Adipocyte (in vitro differentiated cells): ENCODE data around the gene ZC2HC1B.

Experiments
- DNase-seq: peaks from one replicate; pipeline ENCODE4 v3.0.0-alpha.2; 2015; ENCODE audit warnings: low read depth
- H3K27me3 ChIP-seq: replicated peaks from 2 replicates; pipeline ENCODE4 v1.7.0; 2013; ENCODE audit warnings: mild to moderate bottlenecking, low read length, moderate library complexity; ENCODE audit not compliant: control insufficient read depth, insufficient read depth
- H3K36me3 ChIP-seq: 2 replicates; pipeline ENCODE4 v1.7.0; 2013; ENCODE audit warnings: low read length, mild to moderate bottlenecking, moderate library complexity; ENCODE audit not compliant: control insufficient read depth, insufficient read depth, severe bottlenecking
- H3K4me1 ChIP-seq: 2 replicates; pipeline ENCODE4 v1.7.0; 2013; ENCODE audit warnings: mild to moderate bottlenecking, low read length, moderate library complexity; ENCODE audit not compliant: control insufficient read depth, insufficient read depth
- H3K4me3 ChIP-seq: 2 replicates; pipeline ENCODE4 v1.7.0; 2013; ENCODE audit warnings: mild to moderate bottlenecking, low read length, moderate library complexity
- H3K9ac ChIP-seq: 2 replicates; pipeline ENCODE4 v1.7.0; 2013; ENCODE audit warnings: mild to moderate bottlenecking, low read length, moderate library complexity
- H3K9me3 ChIP-seq: 2 replicates; pipeline ENCODE4 v1.7.0; 2013; ENCODE audit warnings: mild to moderate bottlenecking, low read length, moderate library complexity; ENCODE audit not compliant: control insufficient read depth

Gene ZC2HC1B

GRCh38 chr6:143934867-143935266 lies 70.6 kb downstream of the ZC2HC1B start:
- H3K4me1 ChIP-seq: peaks cover 6% of the 10 kb centered on the region
- H3K36me3 ChIP-seq: no peaks in the 10 kb centered on the region
- H3K27me3 ChIP-seq: no peaks in the 10 kb centered on the region
- DNase-seq: no peak
- no peak overlapping the region for H3K9ac ChIP-seq
- no peaks in the 10 kb centered on the region for H3K9me3 ChIP-seq
- no peak overlapping the region for H3K4me3 ChIP-seq

DNA sequence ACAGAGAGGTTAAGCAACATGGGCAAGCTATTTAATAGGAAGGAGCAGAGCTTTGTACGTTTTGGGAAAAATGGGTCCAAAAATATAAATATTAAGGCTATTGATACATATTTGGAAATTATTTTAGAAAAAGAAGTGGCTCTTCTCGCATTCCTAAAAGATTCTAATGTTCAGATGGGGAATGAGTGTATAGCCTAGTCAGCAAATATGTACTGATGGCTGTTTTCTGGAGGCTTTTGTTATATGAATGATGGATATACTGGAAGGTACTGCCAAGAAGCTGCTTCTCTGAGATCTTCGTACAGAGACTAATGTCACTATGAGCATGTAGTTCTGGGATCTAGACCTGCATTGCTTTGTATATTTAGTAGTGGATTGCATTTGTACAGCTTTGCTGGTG lies 72.1 kb downstream of the ZC2HC1B start:
- no peak for DNase-seq
- H3K27me3 ChIP-seq: no peaks in the 10 kb centered on the region
- no peak overlapping the region for H3K9ac ChIP-seq
- peaks cover 6% of the 10 kb centered on the region for H3K4me1 ChIP-seq
- H3K4me3 ChIP-seq: no peak overlapping the region
- H3K9me3 ChIP-seq: no peaks in the 10 kb centered on the region
- H3K36me3 ChIP-seq: no peaks in the 10 kb centered on the region

DNA sequence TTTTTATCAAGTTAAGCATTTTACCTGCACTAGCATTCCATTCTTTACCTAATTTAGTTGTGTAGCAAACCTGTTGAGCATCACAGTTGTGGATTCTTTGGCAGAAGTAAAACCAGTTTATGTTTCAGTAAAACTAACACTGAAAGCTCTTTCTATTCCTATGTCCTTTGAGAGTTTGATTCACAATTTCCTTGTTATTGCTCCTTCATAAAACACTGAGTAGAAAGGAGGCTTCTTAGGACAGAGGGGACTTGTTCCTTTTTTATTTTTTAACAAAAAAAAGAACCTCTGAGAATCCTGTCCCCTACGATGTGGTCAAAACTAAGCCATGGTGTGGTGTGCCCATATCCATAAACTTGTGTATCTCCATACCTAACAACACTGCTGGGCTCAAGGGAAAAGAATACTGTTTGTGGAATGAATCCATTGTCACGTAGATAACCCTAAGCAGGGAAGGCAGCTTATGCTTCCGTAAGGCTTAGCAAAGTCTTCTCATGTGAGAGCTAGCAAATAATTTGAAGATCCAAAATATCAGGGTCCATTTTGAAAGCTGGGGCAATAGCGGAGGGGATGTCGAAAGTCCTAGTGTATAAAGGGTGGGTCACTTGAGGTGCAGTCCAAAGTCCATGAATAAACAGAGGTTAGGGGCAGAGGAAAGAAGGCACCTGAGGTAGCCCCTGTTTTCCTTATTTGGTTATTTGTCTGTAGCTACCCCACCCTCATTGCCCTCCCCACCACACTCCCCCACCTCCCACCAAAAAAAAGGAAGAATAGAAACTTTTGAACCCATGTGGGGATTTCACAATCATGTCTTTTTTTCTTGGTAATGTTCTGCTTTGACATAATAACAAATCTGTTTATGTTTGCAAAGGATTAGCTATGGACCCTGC lies 72.7 kb downstream of the ZC2HC1B start:
- Histone ChIP-seq H3K4me3 (no peak overlapping the region), H3K36me3 (peaks cover 4% of the 10 kb centered on the region), H3K4me1 (peaks cover 6% of the 10 kb centered on the region), H3K27me3 (no peaks in the 10 kb centered on the region), H3K9ac (no peak overlapping the region), H3K9me3 (no peaks in the 10 kb centered on the region)
- DNase-seq: peak; percentile 39

GRCh38 chr6:143937668-143937970 lies 73.3 kb downstream of the ZC2HC1B start:
- DNase-seq: peak; percentile 36
- H3K9me3 ChIP-seq: no peaks in the 10 kb centered on the region
- peaks cover 4% of the 10 kb centered on the region for H3K36me3 ChIP-seq
- H3K9ac ChIP-seq: no peak overlapping the region
- H3K4me1 ChIP-seq: peaks cover 6% of the 10 kb centered on the region
- H3K4me3 ChIP-seq: no peak overlapping the region
- no peaks in the 10 kb centered on the region for H3K27me3 ChIP-seq

DNA sequence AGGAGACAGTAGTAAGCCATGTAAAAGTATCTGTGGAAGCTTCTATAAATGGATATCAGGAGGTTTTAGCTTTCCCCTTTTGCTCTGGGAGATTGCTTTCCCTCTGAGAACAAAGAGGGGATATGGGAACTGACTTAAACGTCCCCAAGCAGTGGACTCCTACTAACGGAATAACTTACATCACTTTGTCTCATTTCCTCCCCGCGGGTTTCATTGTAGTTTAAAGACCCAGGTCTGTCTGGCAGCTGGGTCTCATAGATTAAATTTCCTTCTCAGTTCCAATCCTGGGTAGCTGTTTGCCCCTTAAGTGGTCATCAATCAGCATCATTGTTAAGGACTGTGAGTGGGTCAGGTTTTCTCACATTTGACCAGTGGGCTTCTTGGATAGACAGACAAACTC lies 75.1 kb downstream of the ZC2HC1B start:
- Histone ChIP-seq H3K9me3 (no peaks in the 10 kb centered on the region), H3K9ac (no peak overlapping the region), H3K4me1 (peaks cover 6% of the 10 kb centered on the region), H3K36me3 (peaks cover 4% of the 10 kb centered on the region), H3K4me3 (no peak overlapping the region), H3K27me3 (no peaks in the 10 kb centered on the region)
- DNase-seq: no peak

DNA sequence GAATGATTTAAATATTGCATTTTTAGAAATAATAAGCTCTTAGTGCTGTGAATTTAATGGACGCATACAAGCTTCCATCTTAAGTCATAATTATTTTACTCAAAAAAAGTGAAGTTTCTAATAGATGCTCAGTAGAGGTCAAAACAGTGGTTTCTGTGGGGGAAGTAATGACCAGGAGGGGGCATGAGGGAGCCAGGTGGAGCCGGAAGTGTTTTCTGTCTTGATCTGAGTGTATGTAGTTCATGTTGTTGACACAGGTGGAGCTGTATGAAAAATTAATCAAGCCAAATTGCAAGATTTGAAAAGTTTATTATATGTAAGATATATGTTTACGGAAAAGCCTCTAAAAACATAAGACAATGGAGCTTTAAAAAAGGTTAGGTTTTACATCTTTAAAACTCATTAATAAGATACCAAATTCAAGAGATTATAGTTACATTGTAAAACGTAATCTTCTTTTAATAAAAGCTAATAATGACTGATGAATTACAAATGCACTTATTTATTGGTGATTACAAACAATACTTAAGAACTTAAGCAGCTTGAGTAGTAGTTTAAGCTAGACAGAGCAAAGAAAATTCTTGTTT lies 75.8 kb downstream of the ZC2HC1B start:
- Histone ChIP-seq H3K4me1 (peaks cover 6% of the 10 kb centered on the region), H3K9ac (no peak overlapping the region), H3K9me3 (no peaks in the 10 kb centered on the region), H3K27me3 (no peaks in the 10 kb centered on the region), H3K36me3 (peaks cover 4% of the 10 kb centered on the region), H3K4me3 (no peak overlapping the region)
- DNase-seq: peak; percentile 33

DNA sequence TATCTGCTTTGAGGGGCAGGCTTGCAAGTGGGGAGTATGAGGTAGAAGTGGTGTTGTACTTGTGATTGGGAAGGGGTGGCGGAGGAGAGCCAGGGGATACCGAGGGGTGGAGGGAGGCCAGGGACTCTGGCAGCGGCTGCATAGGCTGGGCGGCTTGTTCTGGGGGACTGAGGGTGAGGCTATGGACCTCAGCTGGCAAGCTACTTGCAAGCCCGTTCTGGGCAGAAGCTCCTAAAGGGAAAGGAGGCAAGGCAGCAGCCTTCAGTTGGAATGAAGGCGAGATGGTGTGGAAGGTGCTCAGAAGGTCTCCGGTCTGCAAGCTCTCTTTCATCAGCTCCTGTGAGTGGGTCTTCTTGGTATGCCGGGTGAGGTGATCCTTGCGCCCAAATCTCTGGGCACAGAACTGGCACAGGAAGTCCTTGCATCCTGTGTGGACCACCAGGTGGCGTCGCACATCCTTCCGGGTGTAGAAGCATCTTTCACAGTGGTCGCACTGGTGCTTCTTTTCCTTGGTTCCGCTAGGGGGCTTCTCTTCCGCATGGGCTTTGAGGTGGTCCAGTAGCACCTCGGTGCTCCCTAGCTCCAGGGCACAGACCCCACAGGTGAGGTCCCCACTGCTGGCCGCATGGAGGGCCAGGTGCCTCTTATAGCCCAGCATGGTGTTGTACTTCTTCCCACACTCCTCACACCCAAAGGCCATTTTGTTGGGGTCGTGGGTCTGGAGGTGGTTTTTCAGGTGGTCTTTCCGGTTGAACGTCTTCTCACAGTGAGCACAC lies 77.8 kb downstream of the ZC2HC1B start:
- Histone ChIP-seq H3K36me3 (peaks cover 19% of the 10 kb centered on the region), H3K9ac (no peak overlapping the region), H3K4me3 (no peak overlapping the region), H3K9me3 (no peaks in the 10 kb centered on the region), H3K27me3 (no peaks in the 10 kb centered on the region), H3K4me1 (peaks cover 6% of the 10 kb centered on the region)
- DNase-seq: peak; percentile 45

- Histone ChIP-seq H3K4me3 (no peak overlapping the region), H3K9ac (no peak overlapping the region), H3K36me3 (peaks cover 65% of the 10 kb centered on the region), H3K27me3 (no peaks in the 10 kb centered on the region), H3K4me1 (no peaks in the 10 kb centered on the region), H3K9me3 (no peaks in the 10 kb centered on the region)
- no peak for DNase-seq
Measured at GRCh38 chr6:143948208-143948607, 83.9 kb downstream of the ZC2HC1B start.

- peaks cover 65% of the 10 kb centered on the region for H3K36me3 ChIP-seq
- no peak for DNase-seq
- no peaks in the 10 kb centered on the region for H3K27me3 ChIP-seq
- no peak overlapping the region for H3K9ac ChIP-seq
- H3K9me3 ChIP-seq: no peaks in the 10 kb centered on the region
- no peaks in the 10 kb centered on the region for H3K4me1 ChIP-seq
- no peak overlapping the region for H3K4me3 ChIP-seq
Measured at GRCh38 chr6:143949535-143949934, 85.3 kb downstream of the ZC2HC1B start.

GRCh38 chr6:143949962-143950361 lies 85.7 kb downstream of the ZC2HC1B start:
- no peaks in the 10 kb centered on the region for H3K4me1 ChIP-seq
- peaks cover 66% of the 10 kb centered on the region for H3K36me3 ChIP-seq
- no peak for DNase-seq
- H3K9me3 ChIP-seq: no peaks in the 10 kb centered on the region
- no peak overlapping the region for H3K4me3 ChIP-seq
- no peaks in the 10 kb centered on the region for H3K27me3 ChIP-seq
- H3K9ac ChIP-seq: no peak overlapping the region

GRCh38 chr6:143950875-143951274 lies 86.6 kb downstream of the ZC2HC1B start:
- Histone ChIP-seq H3K27me3 (no peaks in the 10 kb centered on the region), H3K9ac (no peak overlapping the region), H3K4me1 (no peaks in the 10 kb centered on the region), H3K36me3 (peaks cover 72% of the 10 kb centered on the region), H3K4me3 (no peak overlapping the region), H3K9me3 (no peaks in the 10 kb centered on the region)
- DNase-seq: no peak
